GM21786 (cell line): ENCODE measurements around the gene PARP11.
"Not testable (repeated sequence)": the region's sequence is repeated elsewhere in the genome, so short reads cannot be mapped to it uniquely, and the experiment has no call there.

Experiments used
- ATAC-seq: cut with Tn5 transposase; IDR thresholded peaks from one replicate; pipeline ENCODE4 v1.9.1; 2021; ENCODE audit not compliant: unreplicated experiment

PARP11 gene

GRCh38 chr12:3884671-3885070, 11.5 kb upstream of the PARP11 start:
- ATAC-seq = no peak

- ATAC-seq = no peak
These were observed 9.8 kb upstream of the PARP11 start for GRCh38 chr12:3882896-3883564.

- ATAC-seq = no peak
These were observed 9.2 kb upstream of the PARP11 start for GRCh38 chr12:3882406-3882805.

- ATAC-seq = no peak
These were observed 8.2 kb upstream of the PARP11 start for GRCh38 chr12:3881281-3881950.

GRCh38 chr12:3879846-3880245, 6.6 kb upstream of the PARP11 start:
- no peak for ATAC-seq

- ATAC-seq = no peak
These were observed 1.8 kb downstream of the PARP11 start for GRCh38 chr12:3871356-3871755.

- ATAC-seq = no peak
These were observed 3.3 kb downstream of the PARP11 start for GRCh38 chr12:3869865-3870264.

- ATAC-seq = no peak
These were observed 3.8 kb downstream of the PARP11 start for GRCh38 chr12:3869433-3869832.

GRCh38 chr12:3863756-3864155, 9.4 kb downstream of the PARP11 start:
- ATAC-seq = no peak

GRCh38 chr12:3842517-3842916, 30.7 kb downstream of the PARP11 start:
- no peak for ATAC-seq

- ATAC-seq = no peak
These were observed 31.4 kb downstream of the PARP11 start for GRCh38 chr12:3841783-3842182.

- not testable (repeated sequence) for ATAC-seq
These were observed 32.4 kb downstream of the PARP11 start for GRCh38 chr12:3840833-3841232.

GRCh38 chr12:3839745-3840144, 33.5 kb downstream of the PARP11 start:
- not testable (repeated sequence) for ATAC-seq

GRCh38 chr12:3838701-3839548, 34.3 kb downstream of the PARP11 start:
- not testable (repeated sequence) for ATAC-seq

GRCh38 chr12:3838076-3838475, 35.1 kb downstream of the PARP11 start:
- no peak for ATAC-seq

GRCh38 chr12:3837049-3837448, 36.1 kb downstream of the PARP11 start:
- no peak for ATAC-seq

- ATAC-seq = no peak
These were observed 36.6 kb downstream of the PARP11 start for GRCh38 chr12:3836641-3837040.

GRCh38 chr12:3835914-3836313, 37.3 kb downstream of the PARP11 start:
- ATAC-seq = no peak

- no peak for ATAC-seq
These were observed 38.4 kb downstream of the PARP11 start for GRCh38 chr12:3834774-3835173.

GRCh38 chr12:3833670-3834310, 39.4 kb downstream of the PARP11 start:
- no peak for ATAC-seq

- ATAC-seq = no peak
These were observed 40.5 kb downstream of the PARP11 start for GRCh38 chr12:3832738-3833137.
